IMR-90 (cell line): ENCODE data around the gene RERE. TPM values are rescaled to one million over a fixed set of nuclear protein-coding genes. Genes with fewer than 3 reads are reported as not detected.
A peak's percentile ranks its signal among the peaks of the same experiment; 100 is the strongest.

Source experiments
- ATAC-seq: fragments of 200-7000 bp; cut with Tn5 transposase; 2 replicates; pipeline ENCODE4 v1.9.1; 2020; ENCODE audit warnings: low read depth, mild to moderate bottlenecking, moderate library complexity
- BruUV-seq: library from RNA; stranded (reverse); fragments of 400-500 nt; replicated peaks from 2 replicates; lab custom pipeline; 2021; lab: Mats Ljungman, UMichigan
- CTCF ChIA-PET: fragments of 300-600 bp; formaldehyde crosslinking; extraction: SDS; loops from one replicate; lab custom pipeline; 2021; ENCODE audit warnings: antibody characterized with exemption; lab: Yijun Ruan, JAX
- POLR2A ChIA-PET: fragments of 300-600 bp; sonication (Branson Sonifier 250); formaldehyde crosslinking; loops from one replicate; lab custom pipeline; 2022; ENCODE audit warnings: antibody characterized with exemption; ENCODE audit not compliant: unreplicated experiment; lab: Charles Lee
- DNase-seq: peaks from one replicate; pipeline ENCODE4 v3.0.0; 2013
- H2AFZ ChIP-seq: replicated peaks from 2 replicates; pipeline ENCODE3; 2013; ENCODE audit warnings: low read length, mild to moderate bottlenecking; ENCODE audit not compliant: poor library complexity
- H2AK5ac ChIP-seq: 2 replicates; pipeline ENCODE4 v1.6.1; 2013; ENCODE audit warnings: low read depth, low read length, inconsistent platforms
- H2AK9ac ChIP-seq: replicated peaks from 2 replicates; pipeline ENCODE3; 2013; ENCODE audit warnings: mild to moderate bottlenecking, low read depth, low read length, moderate library complexity; ENCODE audit not compliant: poor library complexity
- H2BK120ac ChIP-seq: 2 replicates; pipeline ENCODE4 v1.6.1; 2013; ENCODE audit warnings: low read depth, low read length, inconsistent platforms
- H2BK15ac ChIP-seq: 3 replicates; pipeline ENCODE4 v1.6.1; 2013; ENCODE audit warnings: low read depth, low read length, inconsistent platforms
- H2BK20ac ChIP-seq: 2 replicates; pipeline ENCODE4 v1.6.1; 2013; ENCODE audit warnings: low read depth, mild to moderate bottlenecking, inconsistent platforms, low read length, moderate library complexity
- H2BK5ac ChIP-seq: 2 replicates; pipeline ENCODE4 v1.6.1; 2013; ENCODE audit warnings: mild to moderate bottlenecking, low read depth, low read length, inconsistent platforms; ENCODE audit not compliant: poor library complexity, severe bottlenecking
- H3K14ac ChIP-seq: replicated peaks from 2 replicates; pipeline ENCODE4 v1.6.1; 2013; ENCODE audit warnings: low read depth, low read length, inconsistent platforms
- H3K18ac ChIP-seq: 2 replicates; pipeline ENCODE4 v1.6.1; 2013; ENCODE audit warnings: low read depth, low read length, control low read depth
- H3K23ac ChIP-seq: 2 replicates; pipeline ENCODE4 v1.6.1; 2013; ENCODE audit warnings: low read depth, low read length, inconsistent platforms
- H3K27ac ChIP-seq: 2 replicates; pipeline ENCODE4 v1.5.1; 2013; ENCODE audit warnings: mild to moderate bottlenecking, control low read depth, low read length; ENCODE audit not compliant: insufficient read depth
- H3K27me3 ChIP-seq: 2 replicates; pipeline ENCODE4 v1.6.1; 2013; ENCODE audit warnings: low read length; ENCODE audit not compliant: control insufficient read depth, insufficient read depth
- H3K36me3 ChIP-seq: 2 replicates; pipeline ENCODE4 v1.6.1; 2013; ENCODE audit warnings: low read length, mixed read lengths; ENCODE audit not compliant: control insufficient read depth, insufficient read depth
- H3K4ac ChIP-seq: 2 replicates; pipeline ENCODE4 v1.6.1; 2013; ENCODE audit warnings: low read depth, low read length, inconsistent platforms
- H3K4me1 ChIP-seq: 2 replicates; pipeline ENCODE4 v1.6.1; 2013; ENCODE audit warnings: low read length, mixed read lengths; ENCODE audit not compliant: control insufficient read depth, insufficient read depth
- H3K4me2 ChIP-seq: 2 replicates; pipeline ENCODE4 v1.6.1; 2013; ENCODE audit warnings: low read depth, mild to moderate bottlenecking, control low read depth, low read length, moderate library complexity
- H3K4me3 ChIP-seq: 2 replicates; pipeline ENCODE4 v1.5.1; 2013; ENCODE audit warnings: low read depth, mild to moderate bottlenecking, control low read depth, low read length, moderate library complexity; ENCODE audit not compliant: insufficient read depth
- H3K56ac ChIP-seq: 2 replicates; pipeline ENCODE4 v1.6.1; 2013; ENCODE audit warnings: low read length, inconsistent platforms; ENCODE audit not compliant: insufficient read depth; ENCODE audit errors: extremely low read depth
- H3K79me1 ChIP-seq, 2 experiments: 2 replicates each; pipeline ENCODE4 v1.6.1; 2013; ENCODE audit warnings: low read length in 2 of 2, inconsistent platforms in 1 of 2, low read depth in 1 of 2
- H3K9ac ChIP-seq: 2 replicates; pipeline ENCODE4 v1.6.1; 2013; ENCODE audit warnings: low read depth, low read length, control low read depth
- H3K9me1 ChIP-seq: 2 replicates; pipeline ENCODE4 v1.6.1; 2013; ENCODE audit warnings: low read length, inconsistent platforms; ENCODE audit not compliant: insufficient read depth
- H3K9me3 ChIP-seq: 2 replicates; pipeline ENCODE4 v1.6.1; 2013; ENCODE audit warnings: low read length; ENCODE audit not compliant: control insufficient read depth, insufficient read depth
- H4K20me1 ChIP-seq: 2 replicates; pipeline ENCODE4 v1.6.1; 2013; ENCODE audit warnings: low read length, inconsistent platforms; ENCODE audit not compliant: insufficient read depth
- H4K5ac ChIP-seq: 2 replicates; pipeline ENCODE4 v1.6.1; 2013; ENCODE audit warnings: mild to moderate bottlenecking, low read depth, low read length, control low read depth
- H4K8ac ChIP-seq, 2 experiments: 2 replicates each; pipeline ENCODE4 v1.6.1; 2013; ENCODE audit warnings: low read depth in 2 of 2, low read length in 2 of 2, control low read depth in 1 of 2, inconsistent platforms in 1 of 2
- H4K91ac ChIP-seq: 2 replicates; pipeline ENCODE4 v1.6.1; 2013; ENCODE audit warnings: low read depth, low read length, inconsistent platforms; ENCODE audit not compliant: insufficient read depth
- CHD1 ChIP-seq: IDR thresholded peaks from 2 replicates; pipeline ENCODE4 v1.6.1; 2012; ENCODE audit warnings: low read depth, low read length, improper control_type of control experiment
- MAFK ChIP-seq: IDR thresholded peaks from 2 replicates; pipeline ENCODE4 v1.6.1; 2012; ENCODE audit warnings: low read depth, low read length, improper control_type of control experiment
- NFE2L2 ChIP-seq: fragments of 150-350 bp; IDR thresholded peaks from 2 replicates; pipeline ENCODE4 v1.6.1; 2016; ENCODE audit warnings: low read depth, mild to moderate bottlenecking, low read length
- RAD21 ChIP-seq: IDR thresholded peaks from 2 replicates; pipeline ENCODE4 v1.6.1; 2012; ENCODE audit warnings: low read length, improper control_type of control experiment
- USF2 ChIP-seq: fragments of 150-350 bp; IDR thresholded peaks from 2 replicates; pipeline ENCODE4 v1.6.1; 2017; ENCODE audit warnings: mild to moderate bottlenecking, antibody characterized with exemption, low read length, low read depth
- WGBS, 2 experiments: methylation state at CpG; one replicate each; pipeline versions ENCODE4 v1.1.5 to v1.1.7; 2013; ENCODE audit warnings: missing lambda C conversion rate in 2 of 2; ENCODE audit not compliant: insufficient read length in 1 of 2; ENCODE audit errors: extremely low coverage in 2 of 2; 5-methylcytosine and 5-hydroxymethylcytosine counted together
- dilution Hi-C: fragments of 300-500 bp; cut with HindIII; formaldehyde crosslinking; loops from one replicate; pipeline ENCODE4 v1.14.3; 2018; ENCODE audit warnings: low sequenced_read_pairs; ENCODE audit not compliant: unreplicated experiment
- in situ Hi-C: fragments of 300-500 bp; cut with MboI; formaldehyde crosslinking; loops from 3 replicates; pipeline ENCODE4 v1.14.3; 2019; ENCODE audit warnings: low sequenced_read_pairs, inconsistent platforms, mixed read lengths
- intact Hi-C: fragments of 100-400 bp; cut with micrococcal nuclease; formaldehyde crosslinking; loops from 2 replicates; pipeline ENCODE4 v1.10.0; 2022
- polyA plus RNA-seq, 3 experiments: library from polyadenylated mRNA; depleted of rRNA; stranded (reverse); fragments of >200 nt; gene quantifications; 2 replicates each; pipeline ENCODE4 v1.2.3, GENCODE V29; 2012; ENCODE audit warnings: low replicate concordance in 1 of 3
- total RNA-seq: library from RNA; depleted of rRNA; stranded (reverse); fragments of >200 nt; gene quantifications from 2 replicates; pipeline ENCODE4 v1.2.3, GENCODE V29; 2012
- TF ChIP-seq, protein P1 (sequence below): conservative IDR thresholded peaks from 2 replicates; pipeline ENCODE4 v1.5.1; 2012; ENCODE audit warnings: mild to moderate bottlenecking, low read depth, low read length, improper control_type of control experiment

The RERE gene
- total and polyA plus RNA-seq, 2 of the 4 experiments (the other 2 are of a cell fraction) = 11.5 to 25.1 TPM

GRCh38 chr1:8409606-8410005 lies 407.8 kb downstream of the RERE start:
- Histone ChIP-seq H2AFZ (no peak overlapping the region), H2AK5ac (peak overlapping the region; percentile 54; the same call in 1 of the 2 replicates), H2BK5ac (peak overlapping the region; percentile 91), H3K27ac (peak overlapping the region; percentile 87; the same call in 1 of the 2 replicates), H3K4ac (peak overlapping the region; percentile 92), H3K4me2 (peak overlapping the region; percentile 19), H3K14ac (peak overlapping the region; percentile 74), H2BK20ac (peak overlapping the region; percentile 86), H3K4me3 (no peak overlapping the region), H4K20me1 (peaks cover 46% of the 10 kb centered on the region), H3K27me3 (no peaks in the 10 kb centered on the region), H2AK9ac (no peak overlapping the region), H4K5ac (peak overlapping the region; percentile 19), H2BK15ac (peak overlapping the region; percentile 9; the same call in 1 of the 3 replicates), H3K23ac (peak overlapping the region; percentile 83), H4K91ac (peak overlapping the region; percentile 10; the same call in 1 of the 2 replicates), H2BK120ac (peak overlapping the region; percentile 60), H3K18ac (peak overlapping the region; percentile 44), H3K9me3 (no peaks in the 10 kb centered on the region), H3K79me1 (peaks cover 45 to 85% of the 10 kb centered on the region in 2 experiments), H3K4me1 (peaks cover 50% of the 10 kb centered on the region), H3K36me3 (peaks cover 39% of the 10 kb centered on the region), H3K9me1 (peaks cover 39% of the 10 kb centered on the region), H3K9ac (peak overlapping the region; percentile 6), H4K8ac (peak overlapping the region; percentile 9 to 71; a peak in 2 of 4 replicates), H3K56ac (no peak overlapping the region; the same call in 1 of the 2 replicates)
- no CpG with 5 or more reads among the region's 3 CpGs for WGBS, 2 experiments
- TF ChIP-seq NFE2L2 (no peak), CHD1 (no peak), USF2 (no peak), RAD21 (no peak), MAFK (no peak)
- TF ChIP-seq, protein P1, sequence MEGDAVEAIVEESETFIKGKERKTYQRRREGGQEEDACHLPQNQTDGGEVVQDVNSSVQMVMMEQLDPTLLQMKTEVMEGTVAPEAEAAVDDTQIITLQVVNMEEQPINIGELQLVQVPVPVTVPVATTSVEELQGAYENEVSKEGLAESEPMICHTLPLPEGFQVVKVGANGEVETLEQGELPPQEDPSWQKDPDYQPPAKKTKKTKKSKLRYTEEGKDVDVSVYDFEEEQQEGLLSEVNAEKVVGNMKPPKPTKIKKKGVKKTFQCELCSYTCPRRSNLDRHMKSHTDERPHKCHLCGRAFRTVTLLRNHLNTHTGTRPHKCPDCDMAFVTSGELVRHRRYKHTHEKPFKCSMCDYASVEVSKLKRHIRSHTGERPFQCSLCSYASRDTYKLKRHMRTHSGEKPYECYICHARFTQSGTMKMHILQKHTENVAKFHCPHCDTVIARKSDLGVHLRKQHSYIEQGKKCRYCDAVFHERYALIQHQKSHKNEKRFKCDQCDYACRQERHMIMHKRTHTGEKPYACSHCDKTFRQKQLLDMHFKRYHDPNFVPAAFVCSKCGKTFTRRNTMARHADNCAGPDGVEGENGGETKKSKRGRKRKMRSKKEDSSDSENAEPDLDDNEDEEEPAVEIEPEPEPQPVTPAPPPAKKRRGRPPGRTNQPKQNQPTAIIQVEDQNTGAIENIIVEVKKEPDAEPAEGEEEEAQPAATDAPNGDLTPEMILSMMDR = no peak
- no TSS peak for BruUV-seq
- dilution Hi-C loops = no loop called here
- in situ Hi-C loops = no loop called here
- ChIA-PET CTCF (interaction anchor here (0.9 to 2.3 kb wide), 13 partner anchors 9 to 394 kb away, joined by 3 to 17 read pairs (median 3); no protein-coding TSS in a partner anchor), POLR2A (interaction anchor here (0.6 kb wide), 2 partner anchors 25 to 217 kb away, joined by 10 to 12 read pairs; no protein-coding TSS in a partner anchor)
- intact Hi-C loops = no loop called here
- no peak for DNase-seq
- ATAC-seq = no peak
